ENCODE measurements around the gene LYPD6. TPM values are rescaled to one million over a fixed set of nuclear protein-coding genes. Genes with fewer than 3 reads are reported as not detected.
"Not testable (repeated sequence)": the region's sequence is repeated elsewhere in the genome, so short reads cannot be mapped to it uniquely, and the experiment has no call there.

The LYPD6 gene
- total RNA-seq, 1 donor from 2014 or later = 0.47 TPM

DNA sequence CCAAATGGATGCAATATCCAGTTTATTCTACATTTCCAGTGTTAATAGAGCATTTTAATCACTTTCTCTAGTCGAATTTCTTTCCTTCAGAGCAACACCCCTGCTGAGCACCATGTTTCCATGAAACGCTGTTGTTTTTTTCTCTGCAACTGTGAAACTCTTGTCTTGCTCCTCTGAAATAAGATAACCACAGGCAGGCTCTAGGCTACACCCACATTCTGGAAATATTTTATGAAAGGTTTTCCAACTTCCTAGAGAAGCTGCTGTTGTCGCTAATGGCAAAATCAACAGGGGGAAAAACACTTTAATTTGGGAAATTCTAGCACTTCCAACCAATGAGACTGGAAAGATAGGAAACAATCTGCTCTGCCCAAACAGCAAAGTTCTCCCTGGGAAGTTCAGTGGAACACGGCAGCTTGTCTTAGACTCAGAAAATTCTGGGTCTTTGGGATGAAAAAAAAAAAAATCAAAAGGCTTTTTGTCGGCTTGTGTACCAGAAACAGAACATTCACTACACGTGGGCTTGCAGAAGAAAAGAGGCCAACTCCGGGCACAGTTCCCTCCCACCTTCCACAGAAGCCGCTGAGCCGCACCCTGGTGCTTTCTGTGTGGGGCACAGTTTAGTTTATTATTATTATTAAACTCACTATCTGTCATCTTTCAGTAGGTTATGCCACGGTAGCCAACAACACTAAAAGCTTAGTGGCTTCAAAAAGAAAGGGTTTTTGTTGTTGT, 158.5 kb downstream of the LYPD6 start:
- Histone ChIP-seq H3K4me3 (no peak overlapping the region), H3K9me3 (no peaks in the 10 kb centered on the region), H3K27ac (no peak overlapping the region), H3K27me3 (ENCODE audit: low read depth) (peaks cover 5% of the 10 kb centered on the region), H3K4me1 (no peaks in the 10 kb centered on the region), H3K36me3 (no peaks in the 10 kb centered on the region)
- DNase-seq (no peak), ATAC-seq (no peak)
- TF ChIP-seq, protein P1, sequence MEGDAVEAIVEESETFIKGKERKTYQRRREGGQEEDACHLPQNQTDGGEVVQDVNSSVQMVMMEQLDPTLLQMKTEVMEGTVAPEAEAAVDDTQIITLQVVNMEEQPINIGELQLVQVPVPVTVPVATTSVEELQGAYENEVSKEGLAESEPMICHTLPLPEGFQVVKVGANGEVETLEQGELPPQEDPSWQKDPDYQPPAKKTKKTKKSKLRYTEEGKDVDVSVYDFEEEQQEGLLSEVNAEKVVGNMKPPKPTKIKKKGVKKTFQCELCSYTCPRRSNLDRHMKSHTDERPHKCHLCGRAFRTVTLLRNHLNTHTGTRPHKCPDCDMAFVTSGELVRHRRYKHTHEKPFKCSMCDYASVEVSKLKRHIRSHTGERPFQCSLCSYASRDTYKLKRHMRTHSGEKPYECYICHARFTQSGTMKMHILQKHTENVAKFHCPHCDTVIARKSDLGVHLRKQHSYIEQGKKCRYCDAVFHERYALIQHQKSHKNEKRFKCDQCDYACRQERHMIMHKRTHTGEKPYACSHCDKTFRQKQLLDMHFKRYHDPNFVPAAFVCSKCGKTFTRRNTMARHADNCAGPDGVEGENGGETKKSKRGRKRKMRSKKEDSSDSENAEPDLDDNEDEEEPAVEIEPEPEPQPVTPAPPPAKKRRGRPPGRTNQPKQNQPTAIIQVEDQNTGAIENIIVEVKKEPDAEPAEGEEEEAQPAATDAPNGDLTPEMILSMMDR (IDR thresholded peaks at IDR 0.05) = no peak
- intact Hi-C loops (cut with DNase I) = no loop called here

GRCh38 chr2:149489452-149489851, 159.1 kb downstream of the LYPD6 start:
- Histone ChIP-seq H3K4me3 (no peak overlapping the region), H3K36me3 (no peaks in the 10 kb centered on the region), H3K27me3 (ENCODE audit: low read depth) (peaks cover 5% of the 10 kb centered on the region), H3K27ac (no peak overlapping the region), H3K4me1 (no peaks in the 10 kb centered on the region), H3K9me3 (no peaks in the 10 kb centered on the region)
- intact Hi-C loops (cut with DNase I) = no loop called here
- DNase-seq (no peak), ATAC-seq (no peak)
- TF ChIP-seq, protein P1 (IDR thresholded peaks at IDR 0.05) = no peak

DNA sequence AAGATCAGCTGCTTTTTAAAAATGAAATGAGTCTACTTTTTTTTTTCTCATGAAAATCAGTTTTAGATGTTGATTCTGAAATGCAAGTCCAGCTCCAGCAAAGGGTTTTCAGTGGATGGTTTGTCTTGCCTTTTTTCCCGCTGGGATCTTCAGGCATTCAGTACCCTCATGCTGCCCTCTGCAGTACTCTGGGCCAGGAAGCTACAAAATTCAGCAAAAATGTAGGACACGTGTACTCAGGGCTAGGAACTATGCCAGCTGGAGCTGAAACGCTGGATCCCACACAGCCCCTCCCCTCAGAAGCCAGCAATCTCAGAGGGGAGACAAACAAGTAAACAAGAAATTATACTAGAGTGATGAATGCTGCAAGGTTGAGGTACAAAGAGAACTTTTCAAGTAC, 159.9 kb downstream of the LYPD6 start:
- Histone ChIP-seq H3K4me1 (no peaks in the 10 kb centered on the region), H3K4me3 (no peak overlapping the region), H3K27ac (no peak overlapping the region), H3K27me3 (ENCODE audit: low read depth) (peaks cover 5% of the 10 kb centered on the region), H3K36me3 (no peaks in the 10 kb centered on the region), H3K9me3 (no peaks in the 10 kb centered on the region)
- DNase-seq = no peak
- no peak for ATAC-seq
- TF ChIP-seq, protein P1 (IDR thresholded peaks at IDR 0.05) = no peak
- intact Hi-C loops (cut with DNase I) = no loop called here

DNA sequence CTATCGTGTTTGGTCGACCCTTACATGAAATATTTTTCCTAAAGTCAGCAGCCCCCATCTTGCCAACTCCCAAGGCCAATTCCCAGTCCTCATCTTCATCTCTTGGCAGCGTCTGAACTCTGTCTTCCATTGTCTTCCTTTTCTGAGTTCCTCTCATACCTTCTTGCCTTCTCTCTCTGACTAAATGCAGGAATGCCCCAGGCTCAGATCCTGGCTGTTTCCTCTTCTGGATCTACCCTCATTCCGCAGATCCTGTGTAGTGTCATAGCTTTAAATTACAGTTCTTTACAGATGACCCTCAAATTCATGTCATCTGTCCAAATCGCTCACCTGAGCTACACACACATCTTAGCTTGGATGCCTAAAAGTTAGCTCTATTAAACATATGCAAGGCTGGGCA, 162.5 kb downstream of the LYPD6 start:
- intact Hi-C loops (cut with DNase I) = no loop called here
- H3K4me3 ChIP-seq = no peak overlapping the region
- TF ChIP-seq, protein P1 (IDR thresholded peaks at IDR 0.05) = no peak
- peaks cover 5% of the 10 kb centered on the region for H3K27me3 ChIP-seq (ENCODE audit: low read depth)
- H3K36me3 ChIP-seq = no peaks in the 10 kb centered on the region
- DNase-seq = no peak
- ATAC-seq = no peak
- no peaks in the 10 kb centered on the region for H3K4me1 ChIP-seq
- H3K9me3 ChIP-seq = no peaks in the 10 kb centered on the region
- H3K27ac ChIP-seq = no peak overlapping the region

DNA sequence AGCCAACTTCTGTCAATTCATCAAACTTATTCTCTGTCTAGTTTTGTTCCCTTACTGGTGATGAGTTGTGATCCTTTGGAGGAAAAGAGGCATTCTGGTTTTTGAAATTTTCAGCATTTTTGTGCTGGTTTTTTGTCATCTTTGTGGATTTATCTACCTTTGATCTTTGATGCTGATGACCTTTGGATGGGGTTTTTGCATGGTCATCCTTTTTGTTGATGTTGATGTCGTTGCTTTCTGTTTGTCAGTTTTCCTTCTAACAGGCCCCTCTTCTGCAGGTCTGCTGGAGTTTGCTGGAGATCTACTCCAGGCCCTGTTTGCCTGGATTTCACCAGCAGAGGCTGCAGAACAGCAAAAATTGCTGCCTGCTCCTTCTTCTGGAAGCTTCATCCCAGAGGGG, 168.8 kb downstream of the LYPD6 start:
- DNase-seq; H3K27ac ChIP-seq; H3K4me3 ChIP-seq; ATAC-seq; H3K4me1 ChIP-seq; H3K9me3 ChIP-seq; H3K36me3 ChIP-seq; H3K27me3 ChIP-seq (ENCODE audit: low read depth); intact Hi-C loops (cut with DNase I): not testable (repeated sequence)

DNA sequence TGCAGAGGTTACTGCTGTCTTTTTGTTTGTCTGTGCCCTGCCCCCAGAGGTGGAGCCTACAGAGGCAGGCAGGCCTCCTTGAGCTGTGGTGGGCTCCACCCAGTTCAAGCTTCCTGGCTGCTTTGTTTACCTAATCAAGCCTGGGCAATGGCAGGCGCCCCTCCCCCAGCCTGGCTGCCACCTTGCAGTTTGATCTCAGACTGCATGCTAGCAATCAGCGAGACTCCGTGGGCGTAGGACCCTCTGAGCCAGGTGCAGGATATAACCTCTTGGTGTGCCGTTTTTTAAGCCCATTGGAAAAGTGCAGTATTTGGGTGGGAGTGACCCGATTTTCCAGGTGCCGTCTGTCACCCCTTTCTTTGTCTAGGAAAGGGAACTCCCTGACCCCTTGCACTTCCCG, 176.4 kb downstream of the LYPD6 start:
- DNase-seq; H3K4me3 ChIP-seq; intact Hi-C loops (cut with DNase I): not testable (repeated sequence)

More for the DNA sequence above, 176.4 kb downstream of the LYPD6 start:
- not testable (repeated sequence) for H3K27me3 ChIP-seq (ENCODE audit: low read depth); ATAC-seq; H3K4me1 ChIP-seq; H3K27ac ChIP-seq; H3K36me3 ChIP-seq; H3K9me3 ChIP-seq
